ACC112 (cell line): Measurements from ENCODE around the gene SLC33A1.
"Not testable (repeated sequence)": the region's sequence is repeated elsewhere in the genome, so short reads cannot be mapped to it uniquely, and the experiment has no call there.

Experiments
- H2AFZ ChIP-seq: fragments of 200-600 bp; sonication (generic); one replicate; pipeline ENCODE4 v1.6.0; 2017; ENCODE audit warnings: antibody characterized with exemption, low read length; ENCODE audit not compliant: unreplicated experiment
- H3K27ac ChIP-seq: fragments of 200-600 bp; sonication (generic); 2 replicates; pipeline ENCODE4 v1.5.1; 2014; ENCODE audit warnings: low read depth, mild to moderate bottlenecking, antibody characterized with exemption, low read length, moderate library complexity
- H3K27me3 ChIP-seq: fragments of 200-600 bp; sonication (generic); 2 replicates; pipeline ENCODE4 v1.6.1; 2014; ENCODE audit warnings: mild to moderate bottlenecking, antibody characterized with exemption, low read length, moderate library complexity, mixed read lengths; ENCODE audit not compliant: insufficient read depth
- H3K36me3 ChIP-seq: fragments of 200-600 bp; sonication (generic); 2 replicates; pipeline ENCODE4 v1.6.1; 2016; ENCODE audit warnings: mild to moderate bottlenecking, antibody characterized with exemption, low read length, moderate library complexity, mixed read lengths; ENCODE audit not compliant: insufficient read depth
- H3K4me1 ChIP-seq: fragments of 200-600 bp; sonication (generic); one replicate; pipeline ENCODE4 v1.6.1; 2016; ENCODE audit warnings: low read length, mixed read lengths; ENCODE audit not compliant: insufficient read depth, unreplicated experiment, control insufficient read depth
- H3K4me3 ChIP-seq: fragments of 200-600 bp; sonication (generic); 2 replicates; pipeline ENCODE4 v1.5.1; 2014; ENCODE audit warnings: mild to moderate bottlenecking, low read depth, low read length
- H3K79me2 ChIP-seq: fragments of 200-600 bp; sonication (generic); one replicate; pipeline ENCODE4 v1.6.0; 2016; ENCODE audit warnings: low read length; ENCODE audit not compliant: control insufficient read depth, unreplicated experiment, insufficient read depth

The SLC33A1 gene

GRCh38 chr3:155854141-155854940 is at the start of gene SLC33A1:
TSS of gene SLC33A1 (minus strand) at chr3:155854427. CDS start at chr3:155853997, 430 bp downstream.
- Histone ChIP-seq H3K27me3 (no peaks in the 10 kb centered on the region), H3K27ac (peak within 1 kb of the TSS; percentile 91), H3K4me1 (no peaks in the 10 kb centered on the region), H3K4me3 (peak within 1 kb of the TSS; percentile 96), H3K36me3 (no peaks in the 10 kb centered on the region), H3K79me2 (peaks cover 44% of the 10 kb centered on the region), H2AFZ (peak within 1 kb of the TSS; percentile 91)

GRCh38 chr3:155895379-155895900 is 41.2 kb upstream of the SLC33A1 start:
- Histone ChIP-seq H3K79me2 (peaks cover 21% of the 10 kb centered on the region), H3K27me3 (no peaks in the 10 kb centered on the region), H2AFZ (no peak overlapping the region), H3K27ac (no peak overlapping the region), H3K4me1 (peaks cover 3% of the 10 kb centered on the region), H3K36me3 (peaks cover 35% of the 10 kb centered on the region), H3K4me3 (no peak overlapping the region)

DNA sequence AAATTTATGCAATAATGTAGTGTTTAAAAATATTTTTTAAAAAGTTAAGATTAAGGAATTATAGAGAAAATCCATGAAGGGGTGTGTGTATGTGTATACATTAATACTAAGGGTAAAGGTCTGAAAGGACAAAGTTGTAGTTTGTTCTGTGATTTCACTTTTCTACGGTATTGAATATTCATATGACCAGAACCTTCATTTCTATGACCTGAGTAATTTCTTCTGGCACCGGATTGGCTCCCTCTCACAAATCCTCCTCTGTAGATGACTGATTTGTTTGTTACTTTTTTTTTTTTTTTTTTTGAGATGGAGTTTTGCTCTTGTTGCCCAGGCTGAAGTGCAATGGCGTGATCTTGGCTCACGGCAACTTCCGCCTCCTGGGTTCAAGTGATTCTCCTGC is 37.1 kb upstream of the SLC33A1 start:
- Histone ChIP-seq H3K27me3 (no peaks in the 10 kb centered on the region), H3K4me1 (peaks cover 20% of the 10 kb centered on the region), H2AFZ (no peak overlapping the region), H3K79me2 (peaks cover 58% of the 10 kb centered on the region), H3K4me3 (no peak overlapping the region), H3K36me3 (peaks cover 15% of the 10 kb centered on the region; the same call in 1 of the 2 replicates), H3K27ac (no peak overlapping the region)

DNA sequence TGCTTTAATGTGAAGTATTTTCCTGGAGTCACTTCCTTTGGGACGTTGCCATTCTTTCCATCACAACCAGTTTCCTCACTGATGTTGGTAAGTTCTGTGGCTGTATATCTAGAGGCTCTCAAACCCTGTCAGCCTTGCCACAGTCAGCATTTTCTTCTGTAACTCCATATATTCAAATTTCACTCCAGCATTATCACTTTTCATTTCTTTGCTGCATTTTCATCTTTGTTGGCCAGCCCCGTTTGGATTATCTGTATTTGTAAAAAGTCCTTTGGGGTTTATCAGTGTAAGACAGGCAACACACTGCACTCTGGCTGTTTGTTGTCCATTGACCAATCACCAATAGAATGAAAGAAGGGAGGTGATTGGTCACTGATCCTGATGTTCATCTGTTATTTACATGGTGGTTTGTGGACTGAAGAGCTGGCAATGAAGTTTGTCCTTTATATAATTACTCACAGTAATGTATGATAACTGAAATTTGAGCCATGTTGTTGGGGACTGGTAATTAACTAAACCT is 36.5 kb upstream of the SLC33A1 start:
- Histone ChIP-seq H3K4me3 (peak overlapping the region; percentile 15; the same call in 1 of the 2 replicates), H3K27me3 (no peaks in the 10 kb centered on the region), H3K79me2 (peaks cover 62% of the 10 kb centered on the region), H3K27ac (no peak overlapping the region), H2AFZ (no peak overlapping the region), H3K4me1 (peaks cover 20% of the 10 kb centered on the region), H3K36me3 (peaks cover 15% of the 10 kb centered on the region; the same call in 1 of the 2 replicates)

- Histone ChIP-seq H3K27ac (no peak overlapping the region), H3K36me3 (peaks cover 12% of the 10 kb centered on the region; the same call in 1 of the 2 replicates), H3K27me3 (no peaks in the 10 kb centered on the region), H3K79me2 (peaks cover 70% of the 10 kb centered on the region), H3K4me3 (no peak overlapping the region), H3K4me1 (peaks cover 20% of the 10 kb centered on the region), H2AFZ (no peak overlapping the region)
These were observed 35.7 kb upstream of the SLC33A1 start for GRCh38 chr3:155889952-155890351.

- Histone ChIP-seq H3K79me2 (peaks cover 77% of the 10 kb centered on the region), H2AFZ (no peak overlapping the region), H3K4me1 (peaks cover 20% of the 10 kb centered on the region), H3K4me3 (no peak overlapping the region), H3K27me3 (no peaks in the 10 kb centered on the region), H3K36me3 (peaks cover 5% of the 10 kb centered on the region; the same call in 1 of the 2 replicates), H3K27ac (no peak overlapping the region)
These were observed 35.0 kb upstream of the SLC33A1 start for GRCh38 chr3:155889212-155889611.

- H3K36me3 ChIP-seq, result no peaks in the 10 kb centered on the region
- peaks cover 80% of the 10 kb centered on the region for H3K79me2 ChIP-seq
- no peak overlapping the region for H3K27ac ChIP-seq
- no peaks in the 10 kb centered on the region for H3K27me3 ChIP-seq
- no peak overlapping the region for H2AFZ ChIP-seq
- peaks cover 20% of the 10 kb centered on the region for H3K4me1 ChIP-seq
- no peak overlapping the region for H3K4me3 ChIP-seq
These were observed 32.7 kb upstream of the SLC33A1 start for GRCh38 chr3:155886915-155887314.

DNA sequence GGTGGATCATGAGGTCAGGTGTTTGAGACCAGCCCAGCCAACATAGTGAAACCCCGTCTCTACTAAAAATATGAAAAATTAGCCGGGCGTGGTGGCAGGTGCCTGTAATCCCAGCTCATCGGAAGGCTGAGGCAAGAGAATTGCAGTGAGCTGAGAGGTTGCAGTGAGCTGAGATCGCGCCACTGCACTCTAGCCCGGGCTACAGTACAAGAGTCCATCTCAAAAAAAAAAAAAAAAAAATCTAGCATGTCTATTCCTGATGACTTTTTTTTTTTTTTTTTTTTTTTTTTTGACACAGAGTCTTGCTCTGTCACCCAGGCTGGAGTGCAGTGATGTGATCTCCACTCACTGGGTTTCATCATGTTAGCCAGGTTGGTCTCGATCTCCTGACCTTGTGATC is 32.1 kb upstream of the SLC33A1 start:
- H3K79me2 ChIP-seq, result peaks cover 82% of the 10 kb centered on the region
- peaks cover 20% of the 10 kb centered on the region for H3K4me1 ChIP-seq
- not testable (repeated sequence) for H3K36me3 ChIP-seq, H2AFZ ChIP-seq, H3K27ac ChIP-seq, H3K4me3 ChIP-seq, H3K27me3 ChIP-seq

- no peak overlapping the region for H3K4me3 ChIP-seq
- H3K27ac ChIP-seq, result no peak overlapping the region
- H2AFZ ChIP-seq, result no peak overlapping the region
- H3K27me3 ChIP-seq, result no peaks in the 10 kb centered on the region
- H3K36me3 ChIP-seq, result no peaks in the 10 kb centered on the region
- peaks cover 84% of the 10 kb centered on the region for H3K79me2 ChIP-seq
- peaks cover 15% of the 10 kb centered on the region for H3K4me1 ChIP-seq
These were observed 31.1 kb upstream of the SLC33A1 start for GRCh38 chr3:155885292-155885691.

- Histone ChIP-seq H3K27ac (no peak overlapping the region), H3K79me2 (peaks cover 85% of the 10 kb centered on the region), H3K27me3 (no peaks in the 10 kb centered on the region), H3K4me1 (peaks cover 6% of the 10 kb centered on the region), H2AFZ (no peak overlapping the region), H3K4me3 (no peak overlapping the region), H3K36me3 (no peaks in the 10 kb centered on the region)
These were observed 30.1 kb upstream of the SLC33A1 start for GRCh38 chr3:155884292-155884691.

DNA sequence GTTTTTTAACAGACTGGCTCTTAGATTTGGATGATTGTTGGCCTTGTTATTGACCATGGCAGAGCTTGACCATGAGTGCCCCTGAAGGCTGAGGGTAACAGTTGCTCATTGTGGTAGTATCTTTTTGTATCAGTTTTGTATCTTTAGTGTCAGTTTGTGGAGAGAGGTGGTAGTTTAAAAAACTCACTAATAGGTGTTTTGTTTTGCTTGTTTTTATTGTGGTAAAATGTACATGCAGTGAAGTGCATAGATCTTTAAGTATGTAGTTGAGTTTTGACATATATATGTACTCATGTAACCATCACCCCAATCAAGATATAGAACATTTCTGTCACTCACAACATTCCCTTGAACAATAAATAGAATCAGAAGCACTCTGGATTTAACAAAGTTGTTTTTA is 26.1 kb upstream of the SLC33A1 start:
- no peak overlapping the region for H3K27ac ChIP-seq
- H2AFZ ChIP-seq, result no peak overlapping the region
- H3K79me2 ChIP-seq, result peaks cover 89% of the 10 kb centered on the region
- H3K4me1 ChIP-seq, result peaks cover under 1% of the 10 kb centered on the region
- no peak overlapping the region for H3K4me3 ChIP-seq
- H3K27me3 ChIP-seq, result no peaks in the 10 kb centered on the region
- no peaks in the 10 kb centered on the region for H3K36me3 ChIP-seq
